Stomach (tissue), 9 donors: ENCODE measurements around the gene SHBG. TPM values are rescaled to one million over a fixed set of nuclear protein-coding genes. Genes with fewer than 3 reads are reported as not detected.

Experiments
- DNase-seq, 2 donors: peaks; one replicate each; pipeline versions ENCODE4 v3.0.0 to v3.0.0-alpha.2; 2013 to 2019
- H3K27ac ChIP-seq, 5 donors: fragments of 200-600 bp in 4 of 5; sonication (generic) in 4 of 5; one replicate each; pipeline ENCODE4 v1.5.1; 2013 to 2019; ENCODE audit warnings: mild to moderate bottlenecking in 1 of 5, moderate library complexity in 1 of 5
- H3K27me3 ChIP-seq, 3 donors: fragments of 200-600 bp; sonication (generic); one replicate each; pipeline ENCODE4 v1.5.1; 2017 to 2019; ENCODE audit warnings: mixed run types in 1 of 3
- H3K36me3 ChIP-seq, 4 donors: fragments of 200-600 bp; sonication (generic); 1 replicate in 3 of 4; 2 replicates in 1 of 4; pipeline ENCODE4 v1.5.1; 2016 to 2019
- H3K4me1 ChIP-seq, 4 donors: fragments of 200-600 bp; sonication (generic); one replicate each; pipeline ENCODE4 v1.5.1; 2016 to 2019
- H3K4me3 ChIP-seq, 4 donors: fragments of 200-600 bp; sonication (generic) in 3 of 4; one replicate each; pipeline ENCODE4 v1.5.1; 2016 to 2019; ENCODE audit warnings: mild to moderate bottlenecking in 1 of 4
- H3K9me3 ChIP-seq, 4 donors: fragments of 200-600 bp; sonication (generic); one replicate each; pipeline ENCODE4 v1.5.1; 2016 to 2019
- EP300 ChIP-seq: sonication (generic); formaldehyde crosslinking; IDR thresholded peaks from one replicate; pipeline ENCODE4 v1.6.1; 2017; ENCODE audit warnings: antibody characterized with exemption
- POLR2A ChIP-seq, 4 donors: fragments of 450-650 bp; IDR thresholded peaks; one replicate each; pipeline ENCODE4 v1.6.1; 2016; ENCODE audit warnings: antibody characterized with exemption in 4 of 4, control low read depth in 2 of 4, mild to moderate bottlenecking in 1 of 4, moderate library complexity in 1 of 4
- POLR2AphosphoS5 ChIP-seq, 3 donors: sonication (generic); formaldehyde crosslinking; IDR thresholded peaks; one replicate each; pipeline ENCODE4 v1.6.1; 2016; ENCODE audit warnings: antibody characterized with exemption in 3 of 3
- WGBS, 5 donors: extraction: QIAGEN DNeasy Blood & Tissue Kit in 3 of 5; methylation state at CpG; one replicate each; pipeline versions ENCODE4 v1.1.5 to v1.1.7; 2013 to 2018; 5-methylcytosine and 5-hydroxymethylcytosine counted together
- intact Hi-C: fragments of 100-400 bp; cut with DNase I; formaldehyde crosslinking; loops from one replicate; pipeline ENCODE4 v1.15.1; 2023; ENCODE audit warnings: low total_unique reads
- polyA plus RNA-seq, 3 donors: library from polyadenylated mRNA; stranded (reverse); fragments of 200-250 nt; gene quantifications; one replicate each; pipeline ENCODE4 v1.2.3, GENCODE V29; 2013
- total RNA-seq, 5 donors: library from RNA; depleted of rRNA; stranded (reverse); fragments of >200 nt; gene quantifications; one replicate each; pipeline versions ENCODE4 v1.1.0 to v1.2.3, GENCODE V29; 2014 to 2016
- TF ChIP-seq, protein P1 (sequence below), 7 experiments: fragments of 450-650 bp in 4 of 7; fragments of 200-600 bp in 3 of 7; sonication (generic) in 3 of 7; IDR thresholded peaks; one replicate each; pipeline ENCODE4 v1.5.1; 2016 to 2019; ENCODE audit warnings: antibody characterized with exemption in 7 of 7, control low read depth in 2 of 7, mild to moderate bottlenecking in 1 of 7
- donor health status: healthy with polysubstance abuse.
- donor health status: Bipolar disorder and iron deficiency.
- donor health status: healthy.

Gene SHBG
- total and polyA plus RNA-seq, 8 donors: 0.20 to 1.2 (median 0.37) TPM; not detected in 5

DNA sequence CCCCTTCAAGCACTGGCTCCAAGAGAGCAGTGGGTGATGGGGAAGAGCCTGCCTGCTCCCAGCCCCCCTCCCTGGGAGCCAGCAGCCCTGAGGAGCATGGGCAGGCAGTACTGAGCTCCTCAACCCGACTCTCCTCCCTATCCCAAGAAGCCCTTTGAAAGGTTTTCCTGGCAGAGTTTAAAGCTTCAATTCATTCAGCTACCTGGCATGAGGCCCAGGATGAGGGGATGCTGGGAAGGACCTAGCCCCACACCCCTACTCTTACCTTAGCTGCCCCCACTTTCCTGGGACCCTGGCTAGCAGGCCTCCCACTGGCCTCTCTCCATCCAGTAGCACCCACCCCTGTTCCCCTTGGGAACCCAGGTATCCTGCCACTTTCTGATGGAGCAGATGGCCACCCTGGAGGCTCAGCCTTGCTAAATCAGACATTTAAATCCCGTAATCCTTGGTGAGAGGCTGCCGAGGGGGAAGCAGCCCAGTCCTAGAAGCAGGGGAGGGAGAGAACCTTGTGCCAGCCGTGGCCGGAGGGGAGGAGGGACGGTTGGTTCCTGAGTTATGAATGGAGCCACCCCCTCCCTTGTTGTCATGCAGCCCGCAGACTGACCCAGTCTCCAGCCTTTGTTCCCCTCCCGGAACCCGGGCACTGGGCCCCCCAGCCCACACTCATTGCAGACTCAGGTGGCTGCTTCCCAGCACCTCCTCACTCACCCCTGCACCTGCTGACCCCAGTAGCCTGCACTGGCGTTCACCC is 37.9 kb downstream of the SHBG start:
- intact Hi-C loops: no loop called here
- 60 to 77% (median 67%) methylated on average over 9 to 10 of the region's 10 CpGs for whole genome bisulfite sequencing, 5 donors
- Histone ChIP-seq H3K27me3 (no peaks in the 10 kb centered on the region), H3K9me3 (no peaks in the 10 kb centered on the region), H3K4me1 (peaks cover 0 to 4% (median 0%) of the 10 kb centered on the region in 4 donors), H3K4me3 (no peak overlapping the region), H3K36me3 (peaks cover 34 to 75% (median 73%) of the 10 kb centered on the region in 4 donors), H3K27ac (no peak overlapping the region)
- TF ChIP-seq POLR2AphosphoS5 (IDR thresholded peaks at IDR 0.05) (no peak), EP300 (no peak), POLR2A (IDR thresholded peaks at IDR 0.05) (no peak)
- TF ChIP-seq, protein P1, sequence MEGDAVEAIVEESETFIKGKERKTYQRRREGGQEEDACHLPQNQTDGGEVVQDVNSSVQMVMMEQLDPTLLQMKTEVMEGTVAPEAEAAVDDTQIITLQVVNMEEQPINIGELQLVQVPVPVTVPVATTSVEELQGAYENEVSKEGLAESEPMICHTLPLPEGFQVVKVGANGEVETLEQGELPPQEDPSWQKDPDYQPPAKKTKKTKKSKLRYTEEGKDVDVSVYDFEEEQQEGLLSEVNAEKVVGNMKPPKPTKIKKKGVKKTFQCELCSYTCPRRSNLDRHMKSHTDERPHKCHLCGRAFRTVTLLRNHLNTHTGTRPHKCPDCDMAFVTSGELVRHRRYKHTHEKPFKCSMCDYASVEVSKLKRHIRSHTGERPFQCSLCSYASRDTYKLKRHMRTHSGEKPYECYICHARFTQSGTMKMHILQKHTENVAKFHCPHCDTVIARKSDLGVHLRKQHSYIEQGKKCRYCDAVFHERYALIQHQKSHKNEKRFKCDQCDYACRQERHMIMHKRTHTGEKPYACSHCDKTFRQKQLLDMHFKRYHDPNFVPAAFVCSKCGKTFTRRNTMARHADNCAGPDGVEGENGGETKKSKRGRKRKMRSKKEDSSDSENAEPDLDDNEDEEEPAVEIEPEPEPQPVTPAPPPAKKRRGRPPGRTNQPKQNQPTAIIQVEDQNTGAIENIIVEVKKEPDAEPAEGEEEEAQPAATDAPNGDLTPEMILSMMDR (IDR thresholded peaks at IDR 0.05): no peak
- DNase-seq: peak in 1 of 2 donors; percentile 50

DNA sequence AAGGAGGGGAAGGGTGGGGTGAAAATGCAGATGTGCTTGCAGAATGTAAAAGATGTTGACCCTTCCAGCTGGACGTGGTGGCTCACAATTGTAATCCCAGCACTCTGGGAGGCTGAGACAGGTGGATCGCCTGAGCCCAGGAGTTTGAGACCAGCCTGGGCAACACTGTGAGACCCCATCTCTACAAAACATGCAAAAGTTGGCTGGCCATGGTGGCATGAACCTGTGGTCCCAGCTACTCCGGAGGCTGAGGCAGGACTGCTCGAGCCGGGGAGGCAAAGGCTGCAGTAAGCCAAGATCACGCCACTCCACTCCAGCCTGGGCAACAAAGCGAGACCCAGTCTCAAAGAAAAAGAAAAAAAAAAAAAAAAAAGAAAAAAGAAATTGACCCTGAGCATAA is 38.5 kb downstream of the SHBG start:
- 92 to 98% (median 94%) methylated on average over 7 of the region's 7 CpGs for WGBS, 5 donors
- Histone ChIP-seq H3K9me3 (peaks cover 0 to 3% (median 2%) of the 10 kb centered on the region in 4 donors), H3K36me3 (peaks cover 40 to 81% (median 80%) of the 10 kb centered on the region in 4 donors), H3K4me3 (no peak overlapping the region), H3K27ac (no peak overlapping the region), H3K27me3 (no peaks in the 10 kb centered on the region), H3K4me1 (peaks cover 0 to 4% (median 0%) of the 10 kb centered on the region in 4 donors)
- intact Hi-C loops: no loop called here
- TF ChIP-seq, protein P1 (IDR thresholded peaks at IDR 0.05): no peak
- TF ChIP-seq POLR2A (IDR thresholded peaks at IDR 0.05): no peak
- TF ChIP-seq EP300: no peak
- TF ChIP-seq POLR2AphosphoS5 (IDR thresholded peaks at IDR 0.05): no peak
- no peak for DNase-seq

DNA sequence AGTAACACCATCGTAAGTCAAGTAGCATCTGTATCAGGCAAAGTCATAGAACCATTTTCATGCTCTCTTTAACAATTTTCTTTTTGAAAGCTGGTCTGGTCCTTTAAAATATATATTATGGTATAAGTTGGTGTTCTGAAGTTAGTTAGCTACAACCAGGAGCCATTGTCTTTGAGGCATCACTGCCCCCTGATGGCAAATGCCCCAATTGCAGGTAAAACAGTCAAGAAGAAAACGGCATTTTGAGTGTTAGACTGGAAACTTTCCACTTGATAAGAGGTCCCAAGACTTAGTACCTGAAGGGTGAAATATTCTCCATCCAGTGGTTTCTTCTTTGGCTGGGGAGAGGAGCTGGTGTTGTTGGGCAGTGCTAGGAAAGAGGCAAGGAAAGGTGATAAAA is 43.3 kb downstream of the SHBG start:
- peak in 1 of 2 donors; percentile 31 for DNase-seq
- peaks cover 64 to 84% (median 83%) of the 10 kb centered on the region in 4 donors for H3K36me3 ChIP-seq
- WGBS, 5 donors: 86 to 96% (median 93%) methylated on average over 2 of the region's 2 CpGs
- TF ChIP-seq, protein P1 (IDR thresholded peaks at IDR 0.05): peak in 1 of 7 experiments; percentile 19
- TF ChIP-seq POLR2A (IDR thresholded peaks at IDR 0.05): no peak
- H3K4me3 ChIP-seq: no peak overlapping the region
- no peak overlapping the region for H3K27ac ChIP-seq
- peaks cover 0 to 10% (median 6%) of the 10 kb centered on the region in 4 donors for H3K9me3 ChIP-seq
- no peaks in the 10 kb centered on the region for H3K4me1 ChIP-seq
- H3K27me3 ChIP-seq: no peaks in the 10 kb centered on the region
- intact Hi-C loops: no loop called here

DNA sequence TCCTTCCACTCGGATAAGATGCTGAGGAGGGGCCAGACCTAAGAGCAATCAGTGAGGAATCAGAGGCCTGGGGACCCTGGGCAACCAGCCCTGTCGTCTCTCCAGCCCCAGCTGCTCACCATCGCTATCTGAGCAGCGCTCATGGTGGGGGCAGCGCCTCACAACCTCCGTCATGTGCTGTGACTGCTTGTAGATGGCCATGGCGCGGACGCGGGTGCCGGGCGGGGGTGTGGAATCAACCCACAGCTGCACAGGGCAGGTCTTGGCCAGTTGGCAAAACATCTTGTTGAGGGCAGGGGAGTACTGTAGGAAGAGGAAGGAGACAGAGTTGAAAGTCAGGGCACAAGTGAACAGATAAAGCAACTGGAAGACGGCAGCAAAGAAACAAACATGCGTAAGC is 45.0 kb downstream of the SHBG start:
- peaks cover 0 to 10% (median 6%) of the 10 kb centered on the region in 4 donors for H3K9me3 ChIP-seq
- no peak for DNase-seq
- no peaks in the 10 kb centered on the region for H3K4me1 ChIP-seq
- TF ChIP-seq POLR2AphosphoS5 (IDR thresholded peaks at IDR 0.05) (no peak), EP300 (no peak), POLR2A (IDR thresholded peaks at IDR 0.05) (no peak)
- TF ChIP-seq, protein P1 (IDR thresholded peaks at IDR 0.05): no peak
- no peaks in the 10 kb centered on the region for H3K27me3 ChIP-seq
- no peak overlapping the region for H3K27ac ChIP-seq
- no peak overlapping the region for H3K4me3 ChIP-seq
- intact Hi-C loops: no loop called here
- WGBS, 5 donors: 88 to 95% (median 91%) methylated on average over 14 of the region's 14 CpGs
- peaks cover 52 to 67% (median 66%) of the 10 kb centered on the region in 4 donors for H3K36me3 ChIP-seq
